HG02852 (cell line): Measurements from ENCODE around the gene SPATA25.
"Not testable (repeated sequence)": the region's sequence is repeated elsewhere in the genome, so short reads cannot be mapped to it uniquely, and the experiment has no call there.

Source experiments
- ATAC-seq: cut with Tn5 transposase; IDR thresholded peaks from one replicate; pipeline ENCODE4 v1.9.1; 2021; ENCODE audit warnings: mild to moderate bottlenecking, moderate library complexity; ENCODE audit not compliant: unreplicated experiment

SPATA25 gene, protein sequence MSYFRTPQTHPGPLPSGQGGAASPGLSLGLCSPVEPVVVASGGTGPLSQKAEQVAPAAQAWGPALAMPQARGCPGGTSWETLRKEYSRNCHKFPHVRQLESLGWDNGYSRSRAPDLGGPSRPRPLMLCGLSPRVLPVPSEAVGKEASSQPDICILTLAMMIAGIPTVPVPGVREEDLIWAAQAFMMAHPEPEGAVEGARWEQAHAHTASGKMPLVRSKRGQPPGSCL

GRCh38 chr20:45887346-45887715, at the start of gene SPATA25:
TSS of gene SPATA25 (minus strand) at chr20:45887622. CDS start at chr20:45887590, 32 bp downstream.
- ATAC-seq: no peak

DNA sequence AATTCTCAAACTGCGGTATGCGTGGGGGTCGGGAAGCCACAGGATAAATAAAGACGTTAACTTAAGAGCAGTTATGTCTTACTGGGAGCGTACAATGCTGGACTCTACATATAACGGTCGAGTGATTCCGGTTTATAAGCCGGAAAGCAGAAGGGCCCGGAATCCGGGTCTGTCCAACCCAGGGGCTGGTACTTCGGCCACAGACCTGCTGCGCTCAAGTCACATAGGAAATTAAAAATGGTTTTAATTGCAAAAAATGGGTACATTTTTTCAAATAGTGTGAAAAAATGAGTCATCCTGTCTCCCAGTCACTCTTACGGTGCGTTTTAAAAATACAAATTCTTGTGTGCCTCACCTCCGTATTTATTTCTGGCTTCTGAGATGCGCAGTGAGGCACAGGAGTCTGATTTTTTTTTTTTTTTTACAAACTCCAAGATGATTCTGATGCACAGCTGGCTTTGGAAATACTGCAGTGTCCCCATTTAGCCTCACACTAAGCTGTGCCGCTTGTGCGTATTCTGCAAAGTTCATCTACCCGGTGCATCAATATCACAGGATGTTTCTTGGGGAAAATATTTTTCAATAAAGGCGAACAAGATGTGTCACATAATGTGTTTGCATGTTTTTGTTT, 48.1 kb upstream of the SPATA25 start:
- ATAC-seq: peak; percentile 7

- ATAC-seq: peak; percentile 72
Measured at GRCh38 chr20:45934586-45935415, 47.4 kb upstream of the SPATA25 start, which contains the start of gene PCIF1. TSS of gene PCIF1 (plus strand) at chr20:45934683. CDS start at chr20:45939000, 4,317 bp downstream.

DNA sequence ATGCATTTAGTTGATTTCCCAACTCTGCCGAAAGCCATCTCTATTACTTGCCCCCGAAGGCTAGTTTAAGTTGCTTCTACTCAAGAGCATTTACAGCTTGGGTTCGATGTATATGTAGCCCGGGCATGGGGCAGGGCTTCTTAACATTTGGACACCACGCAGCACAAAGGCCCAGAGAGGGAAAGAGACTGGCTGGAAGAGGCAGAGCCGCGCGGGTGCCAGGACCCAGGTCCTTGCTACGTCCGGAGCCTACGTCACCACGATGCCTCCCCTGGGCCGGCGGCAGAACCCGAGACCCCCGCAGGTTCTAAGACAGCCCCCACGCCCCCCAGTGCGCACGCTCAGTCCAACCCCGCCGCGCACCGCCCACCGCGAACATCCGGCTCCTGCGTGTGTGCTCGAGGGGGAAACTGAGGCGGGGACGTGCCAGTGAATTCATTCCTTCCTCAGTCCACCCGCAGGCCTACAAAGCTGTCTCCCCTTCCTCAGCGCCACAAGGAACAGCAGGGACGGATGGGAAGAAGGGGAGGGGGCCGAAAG, 46.7 kb upstream of the SPATA25 start:
- peak; percentile 20 for ATAC-seq

GRCh38 chr20:45933266-45934045, 46.0 kb upstream of the SPATA25 start:
- ATAC-seq: no peak

DNA sequence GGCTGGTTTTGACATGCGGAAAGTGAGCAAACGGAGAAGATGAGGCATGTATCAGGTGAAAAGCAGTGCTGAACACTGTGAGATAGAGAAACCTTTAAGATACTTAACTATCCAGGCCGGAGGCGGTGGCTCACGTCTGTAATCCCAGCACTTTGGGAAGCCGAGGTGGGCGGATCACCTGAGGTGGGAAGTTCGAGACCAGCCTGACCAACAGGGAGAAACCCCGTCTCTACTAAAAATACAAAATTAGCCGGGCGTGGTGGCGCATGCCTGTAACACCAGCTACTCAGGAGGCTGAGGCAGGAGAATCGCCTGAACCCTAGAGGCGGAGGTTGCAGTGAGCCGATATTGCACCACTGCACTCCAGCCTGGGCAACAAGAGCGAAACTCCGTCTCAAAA, 44.3 kb upstream of the SPATA25 start:
- not testable (repeated sequence) for ATAC-seq

GRCh38 chr20:45927071-45927878, 39.9 kb upstream of the SPATA25 start:
- no peak for ATAC-seq

DNA sequence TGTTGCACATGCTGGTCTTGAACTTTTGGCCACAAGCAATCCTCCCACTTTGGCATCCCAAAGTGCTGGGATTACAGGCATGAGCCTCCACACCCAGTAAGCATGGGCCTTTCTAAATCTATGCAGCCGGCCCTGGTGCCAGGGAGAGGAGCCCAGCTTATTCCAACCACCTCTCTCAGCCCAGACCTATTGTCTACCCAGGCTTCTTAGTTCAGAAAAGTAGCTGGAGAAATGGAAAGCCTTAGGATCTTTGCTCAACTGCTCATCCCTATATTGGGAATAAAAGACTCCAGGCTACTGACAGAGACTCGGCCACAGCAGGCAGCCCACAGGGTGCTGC, 39.3 kb upstream of the SPATA25 start:
- ATAC-seq: no peak

- ATAC-seq: no peak
Measured at GRCh38 chr20:45925821-45926506, 38.5 kb upstream of the SPATA25 start.

GRCh38 chr20:45924391-45925261, 37.2 kb upstream of the SPATA25 start:
- ATAC-seq: no peak

GRCh38 chr20:45921337-45922189, 34.1 kb upstream of the SPATA25 start:
- ATAC-seq: no peak

DNA sequence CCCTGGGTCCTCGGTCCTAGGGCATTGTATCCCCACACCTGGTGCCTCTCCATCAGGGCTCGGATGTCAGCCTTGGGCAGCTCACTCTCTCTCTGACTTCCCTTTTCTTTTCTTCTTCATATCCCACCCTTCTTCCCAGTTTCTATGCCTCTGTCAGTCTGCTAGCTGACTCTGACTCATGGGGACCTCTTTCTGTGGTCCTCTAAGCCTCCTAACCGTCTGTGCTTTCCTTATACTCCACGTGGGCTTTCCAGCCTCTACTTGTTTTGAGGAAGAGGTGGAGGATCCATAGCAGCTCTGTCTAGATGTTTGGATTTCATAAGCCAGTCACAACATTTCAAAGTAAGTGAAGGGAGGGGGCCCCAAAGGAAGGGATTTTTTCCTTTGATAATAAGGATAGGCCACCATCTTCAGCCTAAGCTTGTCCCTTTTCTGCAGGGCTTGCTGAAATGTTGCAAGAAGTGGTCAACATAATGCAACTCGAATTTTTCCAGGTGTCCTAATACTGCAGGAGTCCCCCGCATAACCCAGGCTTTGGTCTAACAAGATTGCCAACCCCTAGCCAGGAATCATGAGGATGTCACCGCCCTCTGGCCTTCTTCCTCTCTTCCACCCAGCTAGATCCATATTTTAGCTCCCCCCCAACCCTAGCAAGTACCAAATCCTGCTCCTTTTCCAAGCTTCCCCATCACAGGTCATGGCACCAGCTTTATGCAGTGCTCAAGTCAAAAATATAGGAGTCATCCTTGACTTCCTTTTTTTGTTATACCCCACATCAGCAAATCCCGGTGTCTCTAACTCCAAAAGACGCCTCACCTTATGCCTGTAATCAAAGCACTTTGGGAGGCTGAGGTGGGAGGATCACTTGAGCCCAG, 33.3 kb upstream of the SPATA25 start:
- no peak for ATAC-seq

GRCh38 chr20:45919542-45920399, 32.3 kb upstream of the SPATA25 start:
- ATAC-seq: no peak

GRCh38 chr20:45918779-45919537, 31.5 kb upstream of the SPATA25 start:
- ATAC-seq: no peak

GRCh38 chr20:45918182-45918737, 30.8 kb upstream of the SPATA25 start:
- no peak for ATAC-seq
